Upper lobe of left lung (tissue), 6 donors: ENCODE results near the gene TMEM201. TPM values are rescaled to one million over a fixed set of nuclear protein-coding genes. Genes with fewer than 3 reads are reported as not detected.

Experiments
- ATAC-seq, 2 donors: fragments of 200-7000 bp; cut with Tn5 transposase; one replicate each; pipeline ENCODE4 v1.9.1; 2022; ENCODE audit warnings: mild to moderate bottlenecking in 2 of 2, moderate library complexity in 2 of 2; ENCODE audit not compliant: low FRiP score in 2 of 2
- DNase-seq, 2 donors: peaks; one replicate each; pipeline ENCODE4 v3.0.0-alpha.2; 2019 to 2020
- H3K27ac ChIP-seq, 4 donors: fragments of 200-600 bp; sonication (generic); one replicate each; pipeline ENCODE4 v1.5.1; 2016 to 2019
- H3K27me3 ChIP-seq, 4 donors: fragments of 200-600 bp; sonication (generic); one replicate each; pipeline ENCODE4 v1.5.1; 2017 to 2019
- H3K36me3 ChIP-seq, 4 donors: fragments of 200-600 bp; sonication (generic); one replicate each; pipeline ENCODE4 v1.5.1; 2016 to 2019
- H3K4me1 ChIP-seq, 4 donors: fragments of 200-600 bp; sonication (generic); one replicate each; pipeline ENCODE4 v1.5.1; 2018 to 2019
- H3K4me3 ChIP-seq, 4 donors: fragments of 200-600 bp; sonication (generic); one replicate each; pipeline ENCODE4 v1.5.1; 2017 to 2019; ENCODE audit warnings: mild to moderate bottlenecking in 2 of 4, moderate library complexity in 1 of 4
- H3K9me3 ChIP-seq, 4 donors: fragments of 200-600 bp; sonication (generic); one replicate each; pipeline ENCODE4 v1.5.1; 2018 to 2019
- CTCF ChIP-seq, 6 experiments: fragments of 450-650 bp in 4 of 6; fragments of 200-600 bp in 2 of 6; sonication (generic) in 2 of 6; IDR thresholded peaks; one replicate each; pipeline ENCODE4 v1.5.1; 2016 to 2019; ENCODE audit warnings: antibody characterized with exemption in 6 of 6
- EP300 ChIP-seq, 4 donors: sonication (generic); formaldehyde crosslinking; IDR thresholded peaks; one replicate each; pipeline ENCODE4 v1.5.1; 2017; ENCODE audit warnings: antibody characterized with exemption in 4 of 4, control low read depth in 2 of 4
- POLR2A ChIP-seq, 4 donors: fragments of 450-650 bp; IDR thresholded peaks; one replicate each; pipeline ENCODE4 v1.5.1; 2016 to 2017; ENCODE audit warnings: antibody characterized with exemption in 4 of 4, mild to moderate bottlenecking in 2 of 4
- POLR2AphosphoS5 ChIP-seq, 2 donors: sonication (generic); formaldehyde crosslinking; IDR thresholded peaks; one replicate each; pipeline ENCODE4 v1.5.1; 2017; ENCODE audit warnings: antibody characterized with exemption in 2 of 2
- WGBS, 2 donors: methylation state at CpG; one replicate each; pipeline ENCODE4 v1.1.5; 2017 to 2018; 5-methylcytosine and 5-hydroxymethylcytosine counted together
- total RNA-seq, 6 donors: library from RNA; depleted of rRNA in 4 of 6; stranded (reverse); fragments of >200 nt in 4 of 6; gene quantifications; one replicate each; pipeline versions ENCODE4 v1.1.0 to v1.2.1, GENCODE V29; 2016 to 2021
- donor health status: DM: no; HTN: no; CAD: no; lungs with moderate emphysema.
- donor health status: DM: no; HTN: yes; CAD: no; lungs with severe emphysema.

TMEM201 gene
- total RNA-seq, 6 donors from 2014 or later, result 6.2 to 12.0 (median 8.1) TPM

GRCh38 chr1:9611716-9612115 is 23.0 kb downstream of the TMEM201 start:
- 89 to 91% methylated on average over 7 to 13 of the region's 13 CpGs for WGBS, 2 donors
- DNase-seq (no peak), ATAC-seq (no peak)
- Histone ChIP-seq H3K9me3 (no peaks in the 10 kb centered on the region), H3K36me3 (peaks cover 0 to 52% (median 34%) of the 10 kb centered on the region in 4 donors), H3K27me3 (no peaks in the 10 kb centered on the region), H3K4me3 (no peak overlapping the region), H3K4me1 (peaks cover 0 to 6% (median 0%) of the 10 kb centered on the region in 4 donors), H3K27ac (no peak overlapping the region)
- TF ChIP-seq EP300 (IDR thresholded peaks at IDR 0.05) (no peak), POLR2A (IDR thresholded peaks at IDR 0.05) (no peak), POLR2AphosphoS5 (IDR thresholded peaks at IDR 0.05) (no peak), CTCF (IDR thresholded peaks at IDR 0.05) (no peak)

GRCh38 chr1:9612162-9612845 is 23.6 kb downstream of the TMEM201 start:
- 88 to 92% methylated on average over 2 to 9 of the region's 11 CpGs for WGBS, 2 donors

DNA sequence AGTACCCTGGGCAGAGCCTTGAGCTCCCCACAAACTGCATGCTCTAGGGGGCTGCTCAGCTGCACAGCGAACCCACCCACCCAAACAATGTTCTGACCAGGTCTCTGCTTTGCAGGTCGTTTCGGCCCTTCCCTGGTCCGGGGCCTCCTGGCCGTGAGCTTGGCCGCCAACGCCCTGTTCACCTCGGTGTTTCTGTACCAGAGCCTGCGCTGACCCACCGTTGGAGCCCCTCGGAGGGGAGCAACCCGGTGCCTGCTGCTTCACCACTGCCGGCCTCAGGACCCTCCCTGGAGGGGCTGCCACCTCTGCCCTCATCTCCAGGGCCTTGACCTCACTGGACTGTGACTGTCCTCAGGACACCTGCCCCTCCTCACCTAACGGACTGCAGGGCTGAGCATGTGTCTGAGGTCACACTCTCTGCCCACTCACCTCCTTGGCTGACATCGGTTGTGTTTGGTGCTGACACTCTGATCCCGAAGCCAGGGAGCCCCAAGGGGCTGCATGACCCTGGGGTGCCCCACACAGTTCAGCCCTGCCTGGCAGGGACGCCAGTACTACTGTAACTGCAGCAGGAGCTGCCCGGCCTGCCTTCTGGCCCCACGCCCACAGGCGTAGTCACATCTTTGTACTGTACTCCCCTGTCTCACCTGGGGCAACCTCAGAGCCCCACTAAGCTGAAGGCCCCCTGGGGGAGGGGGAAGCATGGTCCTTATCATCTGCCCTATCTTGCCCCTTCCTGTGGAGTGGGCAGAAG is 24.3 kb downstream of the TMEM201 start:
- H3K9me3 ChIP-seq, result no peaks in the 10 kb centered on the region
- no peak overlapping the region for H3K27ac ChIP-seq
- DNase-seq, result peak in 1 of 2 donors; percentile 75
- no peak for ATAC-seq
- peaks cover 0 to 46% (median 31%) of the 10 kb centered on the region in 4 donors for H3K36me3 ChIP-seq
- no peak overlapping the region for H3K4me3 ChIP-seq
- TF ChIP-seq POLR2AphosphoS5 (IDR thresholded peaks at IDR 0.05) (no peak), CTCF (IDR thresholded peaks at IDR 0.05) (no peak), EP300 (IDR thresholded peaks at IDR 0.05) (no peak), POLR2A (IDR thresholded peaks at IDR 0.05) (no peak)
- no peaks in the 10 kb centered on the region for H3K27me3 ChIP-seq
- H3K4me1 ChIP-seq, result peaks cover 0 to 6% (median 0%) of the 10 kb centered on the region in 4 donors
- WGBS, 2 donors, result 94% methylated on average over 15 to 18 of the region's 20 CpGs

More at GRCh38 chr1:9612162-9612845, 23.6 kb downstream of the TMEM201 start:
- ATAC-seq (no peak), DNase-seq (peak in 1 of 2 donors; percentile 63)
- H3K4me1 ChIP-seq, result peaks cover 0 to 6% (median 0%) of the 10 kb centered on the region in 4 donors
- no peak overlapping the region for H3K4me3 ChIP-seq
- no peaks in the 10 kb centered on the region for H3K27me3 ChIP-seq
- peaks cover 0 to 52% (median 34%) of the 10 kb centered on the region in 4 donors for H3K36me3 ChIP-seq
- H3K27ac ChIP-seq, result no peak overlapping the region
- TF ChIP-seq POLR2A (IDR thresholded peaks at IDR 0.05) (no peak), EP300 (IDR thresholded peaks at IDR 0.05) (no peak), POLR2AphosphoS5 (IDR thresholded peaks at IDR 0.05) (no peak), CTCF (IDR thresholded peaks at IDR 0.05) (no peak)
- H3K9me3 ChIP-seq, result no peaks in the 10 kb centered on the region

DNA sequence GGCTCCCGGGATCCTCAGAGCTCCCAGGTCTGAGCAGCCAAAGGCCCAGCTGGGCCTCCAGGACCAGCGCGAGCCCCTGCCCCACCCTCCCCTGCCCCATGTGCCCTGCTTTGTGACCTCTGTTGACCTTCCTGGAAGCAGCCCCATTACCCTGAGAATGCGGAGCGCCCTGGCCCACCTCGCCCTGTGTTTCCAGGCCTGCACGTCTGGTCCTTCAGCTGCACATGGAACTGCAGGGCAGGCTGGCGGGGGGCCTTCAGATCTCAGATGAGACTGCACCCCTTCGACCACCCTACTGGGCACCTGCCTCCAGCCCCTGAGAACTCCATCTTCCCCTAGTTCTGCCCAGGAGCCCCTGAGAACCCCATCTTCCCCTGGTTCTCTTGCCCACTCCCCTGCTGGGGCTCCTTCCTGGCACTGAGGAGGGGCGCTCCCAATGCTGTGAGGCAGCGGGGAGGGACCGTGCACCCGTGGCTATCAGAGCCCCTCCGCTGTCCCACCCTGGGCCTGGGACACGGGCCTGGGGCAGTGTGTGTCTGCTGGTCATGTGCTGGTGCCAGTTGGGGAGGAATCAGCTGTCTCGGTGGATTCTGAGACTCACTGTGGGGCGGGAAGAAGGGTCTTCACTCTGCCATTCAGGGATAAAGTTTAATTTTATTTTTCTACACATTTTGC is 25.1 kb downstream of the TMEM201 start:
- no peaks in the 10 kb centered on the region for H3K9me3 ChIP-seq
- ATAC-seq (no peak), DNase-seq (peak in 1 of 2 donors; percentile 51)
- H3K36me3 ChIP-seq, result peaks cover 0 to 39% (median 28%) of the 10 kb centered on the region in 4 donors
- H3K27ac ChIP-seq, result no peak overlapping the region
- H3K4me3 ChIP-seq, result no peak overlapping the region
- no peaks in the 10 kb centered on the region for H3K27me3 ChIP-seq
- peaks cover 0 to 6% (median 0%) of the 10 kb centered on the region in 4 donors for H3K4me1 ChIP-seq
- TF ChIP-seq CTCF (IDR thresholded peaks at IDR 0.05) (no peak), POLR2AphosphoS5 (IDR thresholded peaks at IDR 0.05) (no peak), POLR2A (IDR thresholded peaks at IDR 0.05) (no peak), EP300 (IDR thresholded peaks at IDR 0.05) (no peak)
- 81 to 97% methylated on average over 8 to 17 of the region's 17 CpGs for WGBS, 2 donors
